HepG2 (cell line): Measurements from ENCODE around the gene ADARB2. TPM values are rescaled to one million over a fixed set of nuclear protein-coding genes. Genes with fewer than 3 reads are reported as not detected.

Experiments
- ATAC-seq: fragments of 200-7000 bp; cut with Tn5 transposase; 3 replicates; pipeline ENCODE4 v1.9.1; 2020; ENCODE audit warnings: mild to moderate bottlenecking, moderate library complexity
- BruUV-seq: library from RNA; stranded (reverse); fragments of 400-500 nt; replicated peaks from 2 replicates; lab custom pipeline; 2021; lab: Mats Ljungman, UMichigan
- CTCF ChIA-PET: fragments of 300-600 bp; formaldehyde crosslinking; extraction: SDS; loops from one replicate; lab custom pipeline; 2021; ENCODE audit warnings: low total read pairs, inconsistent platforms, low intra/inter-chr PET ratio; lab: Yijun Ruan, JAX
- POLR2A ChIA-PET: fragments of 350-600 bp; sonication (Branson Sonifier 250); formaldehyde crosslinking; loops from one replicate; lab custom pipeline; 2020; ENCODE audit warnings: antibody characterized with exemption, inconsistent platforms; lab: Yijun Ruan, JAX
- DNase-seq: peaks from one replicate; pipeline ENCODE4 v3.0.0-alpha.2; 2015; ENCODE audit warnings: low spot score
- FAIRE-seq: peaks from 3 replicates; lab custom pipeline; 2011; peaks lifted over from hg19 to GRCh38; lab: Jason Lieb, UNC
- H2AFZ ChIP-seq: one replicate; pipeline ENCODE4 v1.6.1; 2011; ENCODE audit warnings: low read length, inconsistent platforms
- H3K27ac ChIP-seq: fragments of 300-600 bp; 3 replicates; pipeline ENCODE4 v1.8.0; 2011; ENCODE audit warnings: mixed run types, mild to moderate bottlenecking, mixed read lengths, low read length, inconsistent platforms; ENCODE audit not compliant: insufficient read depth; ENCODE audit errors: extremely low read length
- H3K27me3 ChIP-seq, 2 experiments: fragments of 200-600 bp in 1 of 2; 2 replicates in 1 of 2; 3 replicates in 1 of 2; pipeline versions ENCODE4 v1.6.0 to v1.8.0; 2011; ENCODE audit warnings: low read length in 2 of 2, mild to moderate bottlenecking in 2 of 2, moderate library complexity in 2 of 2, inconsistent platforms in 1 of 2; ENCODE audit not compliant: insufficient read depth in 2 of 2, control insufficient read depth in 1 of 2
- H3K36me3 ChIP-seq, 2 experiments: fragments of 200-600 bp in 1 of 2; replicated peaks in 1 of 2; 2 replicates in 1 of 2; 3 replicates in 1 of 2; pipeline versions ENCODE4 v1.5.1 to v1.8.0; 2011; ENCODE audit warnings: low read length in 2 of 2, inconsistent platforms in 1 of 2; ENCODE audit not compliant: insufficient read depth in 2 of 2, control insufficient read depth in 1 of 2
- H3K4me1 ChIP-seq: 2 replicates; pipeline ENCODE4 v1.5.1; 2012; ENCODE audit warnings: low read length, inconsistent platforms; ENCODE audit not compliant: insufficient read depth
- H3K4me2 ChIP-seq: 2 replicates; pipeline ENCODE4 v1.6.0; 2011; ENCODE audit warnings: low read depth, low read length, inconsistent platforms
- H3K4me3 ChIP-seq, 3 experiments: fragments of 200-600 bp in 1 of 3; sonication (generic), shearing (Covaris generic) in 1 of 3; replicated peaks in 1 of 3; 2 replicates each; pipeline ENCODE4 v1.5.1; 2011 to 2016; ENCODE audit warnings: low read length in 3 of 3, inconsistent platforms in 2 of 3, low read depth in 2 of 3, mild to moderate bottlenecking in 2 of 3, control low read depth in 1 of 3, mixed read lengths in 1 of 3; ENCODE audit not compliant: insufficient read depth in 1 of 3
- H3K79me2 ChIP-seq: one replicate; pipeline ENCODE4 v1.6.1; 2011; ENCODE audit warnings: low read length, inconsistent platforms; ENCODE audit not compliant: insufficient read depth
- H3K9ac ChIP-seq: 2 replicates; pipeline ENCODE4 v1.6.0; 2011; ENCODE audit warnings: mild to moderate bottlenecking, low read depth, low read length, inconsistent platforms; ENCODE audit not compliant: insufficient read depth
- H3K9me3 ChIP-seq: 2 replicates; pipeline ENCODE4 v1.5.1; 2012; ENCODE audit warnings: mild to moderate bottlenecking, low read length
- H4K20me1 ChIP-seq: 2 replicates; pipeline ENCODE4 v1.6.0; 2011; ENCODE audit warnings: inconsistent platforms, mild to moderate bottlenecking, low read length, moderate library complexity; ENCODE audit not compliant: insufficient read depth
- ARNTL ChIP-seq: sonication (generic); formaldehyde crosslinking; IDR thresholded peaks from 2 replicates; pipeline ENCODE4 v1.4.0; 2020; ENCODE audit warnings: mild to moderate bottlenecking, missing genetic modification reagents
- ASH2L ChIP-seq: fragments of 300-600, 200-600 bp; sonication (generic); IDR thresholded peaks from 2 replicates; pipeline ENCODE4 v1.7.0; 2017; ENCODE audit warnings: low read depth, mild to moderate bottlenecking, moderate library complexity, mixed read lengths, low read length; ENCODE audit not compliant: insufficient read length
- CC2D1A ChIP-seq: sonication (generic); formaldehyde crosslinking; IDR thresholded peaks from 2 replicates; pipeline ENCODE4 v1.8.1; 2023; ENCODE audit warnings: mild to moderate bottlenecking, missing genetic modification reagents
- DNMT3B ChIP-seq: conservative IDR thresholded peaks from 2 replicates; pipeline ENCODE4 v1.6.1; 2016; ENCODE audit warnings: missing biosample characterization, control low read depth
- HCFC1 ChIP-seq: fragments of 150-350 bp; IDR thresholded peaks from 2 replicates; pipeline ENCODE4 v1.6.1; 2014; ENCODE audit warnings: low read depth, low read length
- IKZF5 ChIP-seq: IDR thresholded peaks from 2 replicates; pipeline ENCODE4 v1.6.1; 2018; ENCODE audit warnings: missing genetic modification reagents, mild to moderate bottlenecking, missing compliant biosample characterization
- MXI1 ChIP-seq: IDR thresholded peaks from 3 replicates; pipeline ENCODE4 v1.6.1; 2012; ENCODE audit warnings: low read depth, low read length, inconsistent platforms, borderline replicate concordance
- PHF21A ChIP-seq: sonication (generic); formaldehyde crosslinking; IDR thresholded peaks from 2 replicates; pipeline ENCODE4 v1.5.0; 2020; ENCODE audit warnings: mild to moderate bottlenecking, missing genetic modification reagents
- RNF2 ChIP-seq: fragments of 450-650 bp; conservative IDR thresholded peaks from 2 replicates; pipeline ENCODE4 v1.6.1; 2016; ENCODE audit warnings: low read depth
- SP140L ChIP-seq: sonication (generic); formaldehyde crosslinking; IDR thresholded peaks from 2 replicates; pipeline ENCODE4 v1.4.0; 2020; ENCODE audit warnings: missing genetic modification reagents, borderline replicate concordance
- YEATS2 ChIP-seq: sonication (generic); formaldehyde crosslinking; IDR thresholded peaks from 2 replicates; pipeline ENCODE4 v1.4.0; 2020; ENCODE audit warnings: missing genetic modification reagents, borderline replicate concordance
- ZC3H13 ChIP-seq: sonication (generic); formaldehyde crosslinking; IDR thresholded peaks from 2 replicates; pipeline ENCODE4 v1.8.1; 2023; ENCODE audit warnings: mild to moderate bottlenecking, missing genetic modification reagents, moderate library complexity
- ZIK1 ChIP-seq: sonication (generic); formaldehyde crosslinking; IDR thresholded peaks from 2 replicates; pipeline ENCODE4 v1.5.0; 2020; ENCODE audit warnings: mild to moderate bottlenecking, low read depth, missing genetic modification reagents, borderline replicate concordance
- ZNF24 ChIP-seq: fragments of 450-650 bp; IDR thresholded peaks from 2 replicates; pipeline ENCODE4 v1.6.1; 2017; ENCODE audit warnings: antibody characterized with exemption, mild to moderate bottlenecking
- ZNF501 ChIP-seq: sonication (generic); formaldehyde crosslinking; IDR thresholded peaks from 2 replicates; pipeline ENCODE4 v1.5.1; 2020; ENCODE audit warnings: mild to moderate bottlenecking, moderate library complexity, missing genetic modification reagents
- ZNF7 ChIP-seq: IDR thresholded peaks from 2 replicates; pipeline ENCODE4 v1.6.1; 2016; ENCODE audit warnings: missing biosample characterization, missing genetic modification reagents
- WGBS: methylation state at CpG from one replicate; pipeline ENCODE4 v1.1.6; 2017; ENCODE audit warnings: low lambda C conversion rate; 5-methylcytosine and 5-hydroxymethylcytosine counted together
- in situ Hi-C: cut with HindIII; loops from 2 replicates; pipeline ENCODE4 v1.10.0; 2017; ENCODE audit warnings: low pct_unique_long_range_greater_than_20kb; ENCODE audit not compliant: extremely low pct_ligation_motif_present
- intact Hi-C: fragments of 100-400 bp; cut with micrococcal nuclease; formaldehyde crosslinking; loops from one replicate; pipeline ENCODE4 v1.10.0; 2022; ENCODE audit not compliant: unreplicated experiment
- polyA plus RNA-seq, 8 experiments: library from polyadenylated mRNA; depleted of rRNA in 3 of 8; stranded (reverse) in 7 of 8; unstranded in 1 of 8; fragments of >200 nt; fragmentation: Illumina TruSeq in 4 of 8; extraction: Trizol in 4 of 8; gene quantifications; 2 replicates each; pipeline versions ENCODE4 v1.2.1 to v1.2.3, GENCODE V29; 2011 to 2016; ENCODE audit warnings: low read depth in 4 of 8, missing spikeins in 1 of 8, mixed read lengths in 1 of 8; ENCODE audit not compliant: insufficient read depth in 1 of 8
- total RNA-seq, 5 experiments: library from RNA; depleted of rRNA; stranded (reverse); fragments of >200 nt; fragmentation: Illumina TruSeq; extraction: Trizol; gene quantifications; 2 replicates each; pipeline ENCODE4 v1.2.3, GENCODE V29; 2016; ENCODE audit warnings: low read depth in 1 of 5

The ADARB2 gene
- total and polyA plus RNA-seq, 2 of the 13 experiments (the other 11 are each of a cell fraction or from before 2014, with no cell fraction given) = not detected

- no peaks in the 10 kb centered on the region for H3K79me2 ChIP-seq
- no peaks in the 10 kb centered on the region for H3K9me3 ChIP-seq
- H3K27ac ChIP-seq = no peak overlapping the region
- peaks cover 0 to 32% of the 10 kb centered on the region in 2 experiments; a peak in 3 of 5 replicates for H3K27me3 ChIP-seq
- ATAC-seq (no peak), DNase-seq (no peak)
- POLR2A ChIA-PET = no interaction called here
- no peak overlapping the region for H2AFZ ChIP-seq
- no TSS peak for BruUV-seq
- WGBS = 3% methylated on average over 3 of the region's 5 CpGs
- H3K4me2 ChIP-seq = no peak overlapping the region
- H3K36me3 ChIP-seq = no peaks in the 10 kb centered on the region
- peaks cover 7% of the 10 kb centered on the region for H3K4me1 ChIP-seq
- no peak for TF ChIP-seq ZNF7 (CRISPR knock-in tag)
- no peak for TF ChIP-seq IKZF5
- TF ChIP-seq SP140L (CRISPR knock-in tag) = no peak
- TF ChIP-seq MXI1 = no peak
- no peak for TF ChIP-seq ZNF501 (CRISPR knock-in tag)
- TF ChIP-seq ARNTL (CRISPR knock-in tag) = no peak
- no peak for TF ChIP-seq ASH2L
- no peak for TF ChIP-seq ZC3H13 (CRISPR knock-in tag)
- TF ChIP-seq ZNF24 = no peak
- no peak for TF ChIP-seq DNMT3B (CRISPR knock-in tag)
- TF ChIP-seq, all 625 proteins: peak for 0
- H3K4me3 ChIP-seq = no peak overlapping the region
- no peak for FAIRE-seq
- CTCF ChIA-PET = no interaction called here
- H4K20me1 ChIP-seq = no peaks in the 10 kb centered on the region
- no peak overlapping the region for H3K9ac ChIP-seq
- in situ Hi-C loops (no loop called here), intact Hi-C loops (no loop called here)
Observed at GRCh38 chr10:1687190-1687589, 50.1 kb downstream of the ADARB2 start.

GRCh38 chr10:1686491-1686749 is 50.9 kb downstream of the ADARB2 start:
- ATAC-seq (no peak), DNase-seq (no peak), FAIRE-seq (no peak)
- Histone ChIP-seq H3K9me3 (no peaks in the 10 kb centered on the region), H3K4me1 (peaks cover 7% of the 10 kb centered on the region), H3K27ac (no peak overlapping the region), H4K20me1 (no peaks in the 10 kb centered on the region), H3K4me2 (no peak overlapping the region), H3K9ac (no peak overlapping the region), H2AFZ (no peak overlapping the region), H3K36me3 (no peaks in the 10 kb centered on the region), H3K79me2 (no peaks in the 10 kb centered on the region), H3K4me3 (no peak overlapping the region), H3K27me3 (peaks cover 0 to 39% of the 10 kb centered on the region in 2 experiments; a peak in 3 of 5 replicates)
- intact Hi-C loops = no loop called here
- POLR2A ChIA-PET = no interaction called here
- CTCF ChIA-PET = no interaction called here
- BruUV-seq = no TSS peak
- WGBS = 61% methylated on average over 9 of the region's 9 CpGs
- in situ Hi-C loops = no loop called here
- no peak for TF ChIP-seq RNF2
- TF ChIP-seq PHF21A = no peak
- TF ChIP-seq HCFC1 = no peak
- no peak for TF ChIP-seq CC2D1A (CRISPR knock-in tag)
- TF ChIP-seq YEATS2 (CRISPR knock-in tag) = no peak
- no peak for TF ChIP-seq ZIK1 (CRISPR knock-in tag)
